ENCODE measurements around the gene PRR30.

The PRR30 gene

DNA sequence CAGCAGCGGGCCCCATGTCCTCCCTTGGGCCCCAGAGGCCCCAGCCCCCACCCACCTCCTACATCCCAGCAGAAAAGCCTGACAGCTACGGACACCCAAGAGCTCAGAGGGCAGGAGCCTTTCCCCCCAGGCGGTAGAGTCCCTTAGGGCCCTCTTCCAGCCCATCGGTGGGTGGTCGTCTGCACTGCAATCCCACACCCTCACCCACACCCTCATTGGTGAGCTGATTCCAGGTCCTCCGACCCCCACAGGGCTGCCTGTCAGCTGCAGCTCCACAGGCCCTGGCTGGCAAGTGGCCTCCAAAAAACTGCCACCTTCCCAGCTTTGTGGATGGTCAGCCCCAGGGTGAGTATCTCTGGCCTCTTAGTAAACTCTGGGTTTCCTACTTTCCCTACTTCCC lies 20.1 kb upstream of the PRR30 start:
- TF ChIP-seq, protein P1, sequence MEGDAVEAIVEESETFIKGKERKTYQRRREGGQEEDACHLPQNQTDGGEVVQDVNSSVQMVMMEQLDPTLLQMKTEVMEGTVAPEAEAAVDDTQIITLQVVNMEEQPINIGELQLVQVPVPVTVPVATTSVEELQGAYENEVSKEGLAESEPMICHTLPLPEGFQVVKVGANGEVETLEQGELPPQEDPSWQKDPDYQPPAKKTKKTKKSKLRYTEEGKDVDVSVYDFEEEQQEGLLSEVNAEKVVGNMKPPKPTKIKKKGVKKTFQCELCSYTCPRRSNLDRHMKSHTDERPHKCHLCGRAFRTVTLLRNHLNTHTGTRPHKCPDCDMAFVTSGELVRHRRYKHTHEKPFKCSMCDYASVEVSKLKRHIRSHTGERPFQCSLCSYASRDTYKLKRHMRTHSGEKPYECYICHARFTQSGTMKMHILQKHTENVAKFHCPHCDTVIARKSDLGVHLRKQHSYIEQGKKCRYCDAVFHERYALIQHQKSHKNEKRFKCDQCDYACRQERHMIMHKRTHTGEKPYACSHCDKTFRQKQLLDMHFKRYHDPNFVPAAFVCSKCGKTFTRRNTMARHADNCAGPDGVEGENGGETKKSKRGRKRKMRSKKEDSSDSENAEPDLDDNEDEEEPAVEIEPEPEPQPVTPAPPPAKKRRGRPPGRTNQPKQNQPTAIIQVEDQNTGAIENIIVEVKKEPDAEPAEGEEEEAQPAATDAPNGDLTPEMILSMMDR (IDR thresholded peaks at IDR 0.05; ENCODE audit: insufficient read depth, low read length, missing control alignments), result no peak
- CTCF ChIA-PET, result interaction anchor here (1.3 to 7.9 kb wide), 3 partner anchors 12 to 33 kb away, joined by 6 to 49 read pairs (median 6); no protein-coding TSS in a partner anchor
- no peak overlapping the region for H3K4me3 ChIP-seq (ENCODE audit: low read depth, low read length)
- DNase-seq (ENCODE audit: low read depth, low spot score), result no peak
- POLR2A ChIA-PET, result no interaction called here

DNA sequence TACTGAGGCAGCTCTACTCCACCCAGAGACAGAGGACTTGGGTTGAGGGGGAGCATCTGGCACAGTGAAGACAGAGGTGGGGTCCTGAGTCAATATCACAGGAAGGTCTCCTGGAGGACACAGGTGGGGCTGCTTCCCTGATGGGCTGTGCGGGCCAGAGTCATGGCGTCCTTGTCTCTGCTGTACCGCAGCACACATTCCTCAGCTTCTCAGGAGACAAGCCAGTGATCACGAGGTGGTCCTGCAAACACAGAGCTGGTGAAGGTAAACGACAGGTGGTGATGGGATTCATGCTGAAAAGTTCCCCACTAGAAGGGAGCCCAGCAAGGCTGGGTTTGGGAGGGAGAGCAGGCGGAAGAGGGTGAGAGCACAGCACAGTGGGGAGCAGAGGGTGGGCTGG lies 19.3 kb upstream of the PRR30 start:
- no peak overlapping the region for H3K4me3 ChIP-seq (ENCODE audit: low read depth, low read length)
- ChIA-PET CTCF (interaction anchor here (1.3 to 7.9 kb wide), 5 partner anchors 12 to 34 kb away, joined by 3 to 49 read pairs (median 6); partner anchors contain the start of gene PREB), POLR2A (no interaction called here)
- no peak for DNase-seq (ENCODE audit: low read depth, low spot score)
- TF ChIP-seq, protein P1 (IDR thresholded peaks at IDR 0.05; ENCODE audit: insufficient read depth, low read length, missing control alignments), result no peak

DNA sequence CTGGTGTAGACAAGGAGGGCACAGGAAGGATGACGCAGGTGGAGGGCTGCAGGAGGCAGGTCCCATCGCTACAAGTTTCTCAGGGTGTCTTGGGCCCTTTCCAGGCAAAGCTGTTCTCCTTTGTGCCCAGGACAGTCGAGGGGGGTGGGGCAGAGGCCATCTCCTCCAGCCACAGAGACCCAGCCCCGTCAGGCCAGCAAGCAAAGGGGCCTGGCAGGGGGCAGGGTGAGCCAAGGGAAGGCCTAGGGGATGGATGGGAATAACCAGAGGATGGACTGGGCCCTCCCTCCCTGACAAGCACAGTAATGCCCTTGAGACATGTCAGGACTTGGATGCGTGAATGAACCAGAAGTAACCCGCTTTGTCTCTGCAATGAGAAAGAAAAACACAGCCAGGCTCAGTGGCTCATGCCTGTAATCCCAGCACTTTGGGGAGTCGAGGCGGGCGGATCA lies 15.9 kb upstream of the PRR30 start:
- TF ChIP-seq, protein P1 (IDR thresholded peaks at IDR 0.05; ENCODE audit: insufficient read depth, low read length, missing control alignments), result no peak
- no peak for DNase-seq (ENCODE audit: low read depth, low spot score)
- H3K4me3 ChIP-seq (ENCODE audit: low read depth, low read length), result no peak overlapping the region
- CTCF ChIA-PET, result interaction anchor here (0.8 to 1.8 kb wide), 4 partner anchors 9 to 148 kb away, joined by 3 to 8 read pairs (median 6); no protein-coding TSS in a partner anchor
- POLR2A ChIA-PET, result no interaction called here

DNA sequence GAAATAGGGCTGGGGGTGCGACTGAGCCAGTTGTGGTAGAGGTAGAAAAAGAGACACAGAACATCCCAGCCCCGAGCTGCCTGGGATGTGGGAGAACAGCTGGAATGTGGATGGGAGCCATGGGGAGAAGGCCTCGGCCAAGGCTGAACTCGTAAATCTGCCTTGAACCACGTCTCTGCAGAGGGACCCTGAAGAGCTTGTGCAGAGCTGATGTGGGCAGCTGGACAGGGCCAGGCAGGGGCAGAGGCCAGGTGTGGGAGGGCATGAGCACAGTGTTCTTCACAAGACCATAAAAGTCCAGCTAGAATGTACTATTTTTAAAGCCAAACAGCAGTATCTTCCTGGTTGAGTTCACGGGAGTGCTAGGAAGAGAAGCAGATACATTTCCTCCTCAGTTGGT lies 15.3 kb upstream of the PRR30 start:
- DNase-seq (ENCODE audit: low read depth, low spot score), result no peak
- CTCF ChIA-PET, result interaction anchor here (0.9 to 1.8 kb wide), 5 partner anchors 10 to 149 kb away, joined by 3 to 8 read pairs (median 5); no protein-coding TSS in a partner anchor
- TF ChIP-seq, protein P1 (IDR thresholded peaks at IDR 0.05; ENCODE audit: insufficient read depth, low read length, missing control alignments), result no peak
- H3K4me3 ChIP-seq (ENCODE audit: low read depth, low read length), result no peak overlapping the region
- POLR2A ChIA-PET, result no interaction called here

DNA sequence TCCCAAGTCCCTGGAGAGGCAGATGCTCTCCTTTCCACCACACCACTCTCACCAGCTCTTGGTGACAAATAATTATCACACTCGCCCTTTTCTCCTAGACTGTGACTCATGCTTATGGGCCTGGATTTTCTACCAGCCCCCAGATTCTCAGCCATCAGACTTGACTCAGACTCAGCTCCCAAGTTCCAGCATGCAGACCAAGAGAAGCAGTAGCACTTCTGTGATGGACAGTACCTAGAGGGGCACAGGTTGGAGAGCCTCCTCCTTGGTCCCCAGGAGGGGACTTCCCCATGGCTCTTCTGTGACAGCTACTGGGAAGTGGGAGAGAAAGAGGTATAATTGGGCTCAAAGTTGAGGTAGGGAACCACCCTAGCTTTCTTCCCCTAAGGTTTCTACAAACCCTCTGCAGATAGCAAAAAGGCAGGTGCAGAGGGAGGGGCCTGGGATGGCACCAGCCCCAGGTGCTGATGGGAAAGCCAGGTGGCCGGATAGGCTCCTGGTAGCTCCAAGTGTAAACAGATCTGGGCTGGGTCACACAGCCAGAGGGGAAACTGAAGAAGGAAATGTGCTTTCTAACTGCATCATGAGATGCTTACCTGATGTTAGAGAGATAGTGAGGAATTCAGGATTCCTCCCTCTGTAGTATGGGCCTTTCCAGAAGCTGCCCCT lies 13.7 kb upstream of the PRR30 start:
- ChIA-PET POLR2A (no interaction called here), CTCF (interaction anchor here (1.3 to 8.2 kb wide), 4 partner anchors 10 to 151 kb away, joined by 3 to 56 read pairs (median 4); no protein-coding TSS in a partner anchor)
- no peak overlapping the region for H3K4me3 ChIP-seq (ENCODE audit: low read depth, low read length)
- TF ChIP-seq, protein P1 (IDR thresholded peaks at IDR 0.05; ENCODE audit: insufficient read depth, low read length, missing control alignments), result no peak
- DNase-seq (ENCODE audit: low read depth, low spot score), result no peak

DNA sequence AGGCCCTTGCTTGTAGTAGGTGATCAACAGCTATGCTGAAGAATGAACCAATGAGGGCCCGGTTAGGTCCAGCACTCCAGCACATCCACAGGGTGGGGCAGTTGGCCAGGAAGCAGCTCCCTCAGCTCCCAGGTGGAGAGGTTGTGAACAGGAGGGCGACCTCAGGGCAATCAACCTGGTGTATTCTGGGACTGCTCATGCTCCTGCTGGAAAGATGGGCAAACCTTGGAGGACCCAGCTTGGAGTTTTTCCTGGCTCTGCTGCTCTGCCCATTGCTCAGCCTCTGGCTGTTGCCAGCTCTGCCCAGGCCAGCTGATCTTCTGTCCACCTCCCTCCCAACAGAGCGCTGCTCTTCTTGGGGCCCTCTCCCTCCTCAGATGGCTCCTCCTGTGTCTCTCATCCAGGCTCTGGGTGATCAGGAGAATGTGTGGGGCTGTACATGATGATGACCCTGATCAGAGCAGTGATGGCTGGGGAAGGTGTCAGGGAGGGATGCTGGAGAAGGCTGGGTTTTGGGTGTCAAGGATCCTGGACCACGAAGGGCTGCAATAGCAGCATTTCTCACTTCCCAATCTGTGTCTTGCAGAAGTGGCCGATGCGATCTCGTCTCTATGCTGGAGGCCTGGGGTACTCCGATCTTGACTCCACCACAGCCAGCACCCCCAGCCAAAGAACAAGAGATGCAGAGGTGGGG lies 13.0 kb upstream of the PRR30 start:
- CTCF ChIA-PET, result interaction anchor here (1.0 to 8.2 kb wide), 7 partner anchors 11 to 128 kb away, joined by 3 to 56 read pairs (median 4); no protein-coding TSS in a partner anchor
- DNase-seq (ENCODE audit: low read depth, low spot score), result no peak
- TF ChIP-seq, protein P1 (IDR thresholded peaks at IDR 0.05; ENCODE audit: insufficient read depth, low read length, missing control alignments), result no peak
- POLR2A ChIA-PET, result no interaction called here
- H3K4me3 ChIP-seq (ENCODE audit: low read depth, low read length), result no peak overlapping the region
